Epithelial cell of proximal tubule (primary cell): ENCODE measurements around the gene CTAGE9. TPM values are rescaled to one million over a fixed set of nuclear protein-coding genes. Genes with fewer than 3 reads are reported as not detected.

Source experiments
- DNase-seq: peaks from one replicate; pipeline ENCODE4 v3.0.0-alpha.2; 2011; ENCODE audit warnings: low read depth
- H3K4me3 ChIP-seq: 2 replicates; pipeline ENCODE4 v1.5.1; 2011; ENCODE audit warnings: low read depth, mild to moderate bottlenecking, low read length
- CTCF ChIP-seq: conservative IDR thresholded peaks from 2 replicates; pipeline ENCODE4 v1.5.1; 2012; ENCODE audit warnings: low read depth, mild to moderate bottlenecking, low read length
- total RNA-seq: library from RNA; depleted of rRNA; stranded (reverse); fragments of >200 nt; gene quantifications from 2 replicates; pipeline ENCODE4 v1.2.3, GENCODE V29; 2015

Gene CTAGE9
- total RNA-seq, 1 donor from 2014 or later = not detected

GRCh38 chr6:131685266-131685780, 25.5 kb downstream of the CTAGE9 start:
- no peak overlapping the region for H3K4me3 ChIP-seq
- DNase-seq = no peak
- TF ChIP-seq CTCF = no peak

- no peak for TF ChIP-seq CTCF
- H3K4me3 ChIP-seq = no peak overlapping the region
- no peak for DNase-seq
These were observed 27.3 kb downstream of the CTAGE9 start for GRCh38 chr6:131683479-131683878.

- no peak for DNase-seq
- no peak for TF ChIP-seq CTCF
- no peak overlapping the region for H3K4me3 ChIP-seq
These were observed 28.4 kb downstream of the CTAGE9 start for GRCh38 chr6:131682442-131682841.

- no peak for TF ChIP-seq CTCF
- no peak for DNase-seq
- no peak overlapping the region for H3K4me3 ChIP-seq
These were observed 29.2 kb downstream of the CTAGE9 start for GRCh38 chr6:131681585-131681984.

- DNase-seq = no peak
- no peak overlapping the region for H3K4me3 ChIP-seq
- no peak for TF ChIP-seq CTCF
These were observed 29.9 kb downstream of the CTAGE9 start for GRCh38 chr6:131680868-131681267.

- no peak for TF ChIP-seq CTCF
- no peak overlapping the region for H3K4me3 ChIP-seq
- no peak for DNase-seq
These were observed 32.4 kb downstream of the CTAGE9 start for GRCh38 chr6:131678442-131678841.

GRCh38 chr6:131673184-131673583, 37.6 kb downstream of the CTAGE9 start:
- DNase-seq = no peak
- no peak overlapping the region for H3K4me3 ChIP-seq
- no peak for TF ChIP-seq CTCF
